ENCODE data around the gene PIK3AP1. TPM values are rescaled to one million over a fixed set of nuclear protein-coding genes. Genes with fewer than 3 reads are reported as not detected.
"Not testable (repeated sequence)": the region's sequence is repeated elsewhere in the genome, so short reads cannot be mapped to it uniquely, and the experiment has no call there.

Gene PIK3AP1
- total RNA-seq, 1 donor from 2014 or later: 6.7 TPM

DNA sequence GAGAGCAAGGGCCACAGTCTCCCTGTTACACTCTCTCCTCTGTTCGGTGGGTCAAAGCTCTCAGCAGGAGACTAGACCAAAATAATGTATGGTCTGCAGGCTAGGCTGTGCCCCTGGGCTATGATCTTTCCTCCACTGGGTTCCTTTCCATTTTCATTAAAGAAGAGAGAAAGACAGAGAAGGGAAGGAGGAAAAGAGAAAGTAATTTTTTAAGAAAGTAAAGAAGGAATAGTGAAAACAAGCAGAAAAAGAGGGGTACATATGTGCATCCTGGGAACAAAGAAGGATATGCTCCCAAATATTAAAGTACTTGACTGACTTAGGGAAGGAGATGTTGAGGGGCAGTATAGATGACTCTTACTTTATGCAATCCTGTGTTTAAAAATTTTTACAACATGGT, 33.6 kb upstream of the PIK3AP1 start:
- Mint-ChIP-seq H3K4me1 (ENCODE audit: low read depth, unreplicated experiment) (no peaks in the 10 kb centered on the region), H3K36me3 (ENCODE audit: low read depth, unreplicated experiment) (no peaks in the 10 kb centered on the region), H3K27me3 (ENCODE audit: low read depth, unreplicated experiment) (no peaks in the 10 kb centered on the region), H3K4me3 (ENCODE audit: unreplicated experiment) (no peak overlapping the region), H3K9me3 (ENCODE audit: unreplicated experiment) (no peaks in the 10 kb centered on the region), H3K27ac (ENCODE audit: unreplicated experiment) (no peak overlapping the region)
- no peak for FAIRE-seq
- Histone ChIP-seq H3K36me3 (ENCODE audit: insufficient read depth, low read length) (no peaks in the 10 kb centered on the region), H3K79me2 (ENCODE audit: insufficient read depth, low read length) (no peaks in the 10 kb centered on the region), H2AFZ (ENCODE audit: low read depth, low read length) (no peak overlapping the region), H3K9me3 (ENCODE audit: insufficient read depth, low read depth, low read length) (no peaks in the 10 kb centered on the region), H4K20me1 (ENCODE audit: insufficient read depth, low read length) (no peaks in the 10 kb centered on the region), H3K27ac (ENCODE audit: low read depth, low read length) (no peak overlapping the region), H3K9ac (ENCODE audit: low read length) (no peak overlapping the region), H3K4me2 (ENCODE audit: low read length) (no peak overlapping the region), H3K4me1 (ENCODE audit: insufficient read depth, low read length) (no peaks in the 10 kb centered on the region), H3K27me3 (ENCODE audit: insufficient read depth, low read length) (peaks cover 3% of the 10 kb centered on the region), H3K4me3 (ENCODE audit: insufficient read depth, low read depth, low read length) (no peak overlapping the region)
- no peak for DNase-seq (ENCODE audit: low read depth)
- TF ChIP-seq EZH2 (IDR thresholded peaks at IDR 0.05; ENCODE audit: insufficient read depth, low read length): no peak
- TF ChIP-seq, protein P1, sequence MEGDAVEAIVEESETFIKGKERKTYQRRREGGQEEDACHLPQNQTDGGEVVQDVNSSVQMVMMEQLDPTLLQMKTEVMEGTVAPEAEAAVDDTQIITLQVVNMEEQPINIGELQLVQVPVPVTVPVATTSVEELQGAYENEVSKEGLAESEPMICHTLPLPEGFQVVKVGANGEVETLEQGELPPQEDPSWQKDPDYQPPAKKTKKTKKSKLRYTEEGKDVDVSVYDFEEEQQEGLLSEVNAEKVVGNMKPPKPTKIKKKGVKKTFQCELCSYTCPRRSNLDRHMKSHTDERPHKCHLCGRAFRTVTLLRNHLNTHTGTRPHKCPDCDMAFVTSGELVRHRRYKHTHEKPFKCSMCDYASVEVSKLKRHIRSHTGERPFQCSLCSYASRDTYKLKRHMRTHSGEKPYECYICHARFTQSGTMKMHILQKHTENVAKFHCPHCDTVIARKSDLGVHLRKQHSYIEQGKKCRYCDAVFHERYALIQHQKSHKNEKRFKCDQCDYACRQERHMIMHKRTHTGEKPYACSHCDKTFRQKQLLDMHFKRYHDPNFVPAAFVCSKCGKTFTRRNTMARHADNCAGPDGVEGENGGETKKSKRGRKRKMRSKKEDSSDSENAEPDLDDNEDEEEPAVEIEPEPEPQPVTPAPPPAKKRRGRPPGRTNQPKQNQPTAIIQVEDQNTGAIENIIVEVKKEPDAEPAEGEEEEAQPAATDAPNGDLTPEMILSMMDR (IDR thresholded peaks at IDR 0.05; ENCODE audit: insufficient read depth, low read depth, low read length): no peak

DNA sequence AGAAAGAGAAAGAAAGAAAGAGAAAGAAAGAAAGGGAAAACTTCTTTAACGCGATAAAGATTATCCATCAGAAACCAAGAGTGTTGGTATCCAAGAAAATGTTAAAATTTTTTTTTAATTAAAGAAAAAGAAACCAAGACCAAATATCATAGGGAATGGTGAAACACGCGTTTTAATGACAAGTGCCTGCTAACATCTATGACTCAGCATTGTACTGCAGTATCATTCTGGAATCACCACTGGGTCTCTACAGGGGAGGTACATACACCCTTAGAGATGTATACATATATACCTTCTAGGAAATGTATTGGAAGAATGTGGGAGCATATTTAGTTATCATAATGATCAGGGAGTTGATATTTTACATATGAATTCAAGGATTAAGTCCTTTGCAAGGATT, 32.1 kb upstream of the PIK3AP1 start:
- H2AFZ ChIP-seq (ENCODE audit: low read depth, low read length): no peak overlapping the region
- peaks cover 3% of the 10 kb centered on the region for H3K27me3 ChIP-seq (ENCODE audit: insufficient read depth, low read length)
- TF ChIP-seq, protein P1 (IDR thresholded peaks at IDR 0.05; ENCODE audit: insufficient read depth, low read depth, low read length): no peak
- no peak for TF ChIP-seq EZH2 (IDR thresholded peaks at IDR 0.05; ENCODE audit: insufficient read depth, low read length)
- FAIRE-seq (no peak), DNase-seq (ENCODE audit: low read depth) (no peak)
- H4K20me1 ChIP-seq (ENCODE audit: insufficient read depth, low read length): no peaks in the 10 kb centered on the region
- H3K27ac ChIP-seq (ENCODE audit: low read depth, low read length): no peak overlapping the region
- no peaks in the 10 kb centered on the region for H3K27me3 Mint-ChIP-seq (ENCODE audit: low read depth, unreplicated experiment)
- H3K36me3 ChIP-seq (ENCODE audit: insufficient read depth, low read length): no peaks in the 10 kb centered on the region
- H3K4me3 Mint-ChIP-seq (ENCODE audit: unreplicated experiment): no peak overlapping the region
- no peaks in the 10 kb centered on the region for H3K9me3 ChIP-seq (ENCODE audit: insufficient read depth, low read depth, low read length)
- no peak overlapping the region for H3K9ac ChIP-seq (ENCODE audit: low read length)
- no peaks in the 10 kb centered on the region for H3K4me1 Mint-ChIP-seq (ENCODE audit: low read depth, unreplicated experiment)
- H3K4me2 ChIP-seq (ENCODE audit: low read length): no peak overlapping the region
- H3K36me3 Mint-ChIP-seq (ENCODE audit: low read depth, unreplicated experiment): no peaks in the 10 kb centered on the region
- H3K9me3 Mint-ChIP-seq (ENCODE audit: unreplicated experiment): no peaks in the 10 kb centered on the region
- H3K4me3 ChIP-seq (ENCODE audit: insufficient read depth, low read depth, low read length): no peak overlapping the region
- no peaks in the 10 kb centered on the region for H3K4me1 ChIP-seq (ENCODE audit: insufficient read depth, low read length)
- H3K27ac Mint-ChIP-seq (ENCODE audit: unreplicated experiment): no peak overlapping the region
- H3K79me2 ChIP-seq (ENCODE audit: insufficient read depth, low read length): no peaks in the 10 kb centered on the region

DNA sequence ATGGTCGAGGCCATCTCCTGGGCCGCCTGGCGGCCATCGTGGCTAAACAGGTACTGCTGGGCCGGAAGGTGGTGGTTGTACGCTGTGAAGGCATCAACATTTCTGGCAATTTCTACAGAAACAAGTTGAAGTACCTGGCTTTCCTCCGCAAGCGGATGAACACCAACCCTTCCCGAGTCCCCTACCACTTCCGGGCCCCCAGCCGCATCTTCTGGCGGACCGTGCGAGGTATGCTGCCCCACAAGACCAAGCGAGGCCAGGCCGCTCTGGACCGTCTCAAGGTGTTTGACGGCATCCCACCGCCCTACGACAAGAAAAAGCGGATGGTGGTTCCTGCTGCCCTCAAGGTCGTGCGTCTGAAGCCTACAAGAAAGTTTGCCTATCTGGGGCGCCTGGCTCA, 30.0 kb upstream of the PIK3AP1 start:
- H3K79me2 ChIP-seq (ENCODE audit: insufficient read depth, low read length); H3K27me3 ChIP-seq (ENCODE audit: insufficient read depth, low read length); H4K20me1 ChIP-seq (ENCODE audit: insufficient read depth, low read length); H3K9me3 Mint-ChIP-seq (ENCODE audit: unreplicated experiment); H3K4me3 ChIP-seq (ENCODE audit: insufficient read depth, low read depth, low read length); H3K4me3 Mint-ChIP-seq (ENCODE audit: unreplicated experiment); H3K36me3 Mint-ChIP-seq (ENCODE audit: low read depth, unreplicated experiment); FAIRE-seq; H3K4me1 Mint-ChIP-seq (ENCODE audit: low read depth, unreplicated experiment); H3K9me3 ChIP-seq (ENCODE audit: insufficient read depth, low read depth, low read length); H3K27ac Mint-ChIP-seq (ENCODE audit: unreplicated experiment); H3K4me2 ChIP-seq (ENCODE audit: low read length); H3K27me3 Mint-ChIP-seq (ENCODE audit: low read depth, unreplicated experiment); H3K36me3 ChIP-seq (ENCODE audit: insufficient read depth, low read length); H2AFZ ChIP-seq (ENCODE audit: low read depth, low read length); DNase-seq (ENCODE audit: low read depth); H3K4me1 ChIP-seq (ENCODE audit: insufficient read depth, low read length); H3K27ac ChIP-seq (ENCODE audit: low read depth, low read length); H3K9ac ChIP-seq (ENCODE audit: low read length): not testable (repeated sequence)

Measured in astrocyte (in vitro differentiated cells and primary cell).